T-helper 2 cell (primary cell): Measurements from ENCODE around the gene SLC27A1.
"Not testable (repeated sequence)": the region's sequence is repeated elsewhere in the genome, so short reads cannot be mapped to it uniquely, and the experiment has no call there.

Source experiments
- DNase-seq, 5 experiments: peaks; one replicate each; pipeline versions ENCODE4 v3.0.0 to v3.0.0-alpha.2; 2012 to 2022

SLC27A1 gene

DNA sequence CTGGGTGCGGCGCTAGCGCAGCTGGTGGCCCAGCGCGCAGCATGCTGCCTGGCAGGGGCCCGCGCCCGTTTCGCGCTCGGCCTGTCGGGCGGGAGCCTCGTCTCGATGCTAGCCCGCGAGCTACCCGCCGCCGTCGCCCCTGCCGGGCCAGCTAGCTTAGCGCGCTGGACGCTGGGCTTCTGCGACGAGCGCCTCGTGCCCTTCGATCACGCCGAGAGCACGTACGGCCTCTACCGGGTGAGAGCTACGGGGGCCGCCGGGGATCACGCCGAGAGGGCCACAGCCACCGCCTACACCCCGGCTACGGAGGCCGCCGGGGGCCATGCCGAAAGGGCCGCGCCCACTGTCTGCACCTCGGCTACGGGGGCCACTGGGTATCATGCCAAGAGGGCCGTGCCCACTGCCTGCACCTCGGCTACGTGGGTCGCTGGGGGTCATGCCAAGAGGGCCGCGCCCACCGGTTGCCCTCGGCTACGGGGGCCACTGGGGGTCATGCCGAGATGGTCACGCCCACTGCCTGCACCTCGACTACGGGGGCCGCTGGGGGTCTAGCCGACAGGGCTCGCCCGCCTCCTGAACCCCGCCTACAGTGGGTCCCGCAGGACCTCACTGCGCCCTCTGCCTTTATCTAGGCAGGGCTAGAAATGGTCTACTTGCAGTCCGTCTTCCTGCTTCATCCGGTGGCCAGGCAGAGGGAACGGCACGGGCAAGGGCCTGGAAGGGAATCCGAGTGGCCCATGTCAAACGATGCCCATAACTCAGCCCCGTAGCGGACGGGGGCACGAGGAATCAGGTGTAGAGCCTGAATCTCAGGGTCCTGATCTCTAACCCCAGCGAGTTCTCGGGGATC, 41.6 kb downstream of the SLC27A1 start:
- DNase-seq: peak; percentile 67 to 97 (median 81)

DNA sequence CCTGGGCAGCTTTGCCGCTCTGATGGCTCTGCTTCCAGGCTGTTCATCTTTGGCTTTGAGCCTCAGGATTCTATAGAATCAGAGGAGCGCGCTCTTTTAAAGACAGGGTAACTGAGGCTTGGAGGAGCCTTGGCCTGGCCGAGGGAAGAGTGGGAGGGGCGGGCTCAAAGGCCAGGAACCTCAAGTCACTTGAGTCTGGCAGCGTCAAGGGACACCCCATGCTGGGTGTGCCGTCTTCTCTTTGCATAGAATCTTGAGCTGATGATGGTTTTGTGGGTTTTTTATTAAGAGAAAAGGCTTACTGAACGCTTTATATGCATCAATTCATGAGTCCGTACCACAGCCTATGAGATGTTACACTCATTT, 42.2 kb downstream of the SLC27A1 start:
- DNase-seq: peak in 1 of 5 experiments; percentile 29

DNA sequence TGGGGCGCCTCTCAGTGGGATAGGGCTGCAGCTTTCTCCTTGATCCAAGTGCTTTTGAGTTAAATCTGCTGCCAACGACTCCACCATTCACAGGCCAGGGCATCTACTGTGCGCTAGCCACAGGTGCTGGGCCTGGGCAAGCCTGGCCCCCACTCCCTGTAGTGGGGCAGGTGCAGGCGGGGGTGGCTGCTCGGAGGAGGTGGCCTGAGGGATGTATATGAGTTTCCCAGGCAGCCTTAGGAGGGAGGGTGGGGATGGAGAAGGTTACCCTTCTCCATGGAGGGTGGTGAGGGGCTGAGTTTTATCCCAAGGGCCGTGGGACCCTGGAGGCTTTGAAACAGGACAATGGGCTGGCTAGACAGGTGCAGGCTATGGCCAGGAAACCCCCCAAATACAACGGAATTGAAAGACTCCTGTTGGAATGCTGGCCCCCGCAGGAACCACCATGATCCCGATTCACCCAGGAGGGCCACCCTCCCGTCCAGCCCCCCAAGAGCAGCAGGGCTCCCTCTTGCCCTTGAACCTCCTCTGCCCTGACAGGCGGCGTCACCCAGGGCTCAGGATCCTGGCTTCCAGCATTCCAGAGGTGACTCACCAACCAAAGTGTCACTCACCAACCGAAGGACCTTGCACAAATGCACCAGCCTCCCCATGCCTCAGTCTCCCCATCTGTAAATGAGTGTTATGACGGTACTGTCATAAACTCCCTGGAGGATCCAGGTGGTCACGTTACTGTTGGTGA, 45.3 kb downstream of the SLC27A1 start:
- DNase-seq: no peak

DNA sequence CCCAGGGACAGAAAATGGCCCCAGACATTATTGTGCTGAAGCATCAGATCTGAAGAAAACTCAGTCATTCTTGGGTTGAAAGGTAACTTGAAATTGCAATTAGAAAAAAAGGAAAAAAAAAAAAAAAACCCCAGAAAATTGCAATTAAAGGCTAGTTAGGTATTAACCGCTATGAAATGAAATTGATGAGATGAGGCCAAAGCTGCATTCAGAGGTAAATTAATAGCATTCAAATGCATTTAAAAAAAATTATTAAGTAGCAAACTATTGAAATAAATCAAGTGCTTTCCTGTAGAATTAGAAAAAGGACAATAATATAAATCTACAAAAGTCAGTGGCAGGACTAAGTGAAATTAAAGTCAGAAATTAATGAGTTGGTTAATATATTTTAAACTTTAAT, 47.6 kb downstream of the SLC27A1 start:
- peak in 1 of 5 experiments; percentile 27 for DNase-seq

DNA sequence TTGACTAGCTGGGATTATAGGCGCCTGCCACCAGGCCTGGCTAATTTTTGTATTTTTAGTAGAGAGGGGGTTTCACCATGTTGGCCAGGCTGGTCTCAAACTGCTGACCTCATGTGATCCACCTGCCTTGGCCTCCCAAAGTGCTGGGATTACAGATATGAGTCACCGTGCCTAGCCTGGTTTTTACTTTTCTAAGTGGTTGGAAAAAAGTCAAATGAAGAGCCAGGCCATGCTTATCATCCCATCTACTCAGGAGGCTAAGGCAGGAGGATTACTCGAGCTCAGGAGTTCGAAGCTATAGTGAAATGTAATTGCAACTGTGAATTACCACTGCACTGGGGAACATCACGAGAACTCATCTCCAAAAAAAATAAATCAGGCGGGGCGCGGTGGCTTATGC, 48.3 kb downstream of the SLC27A1 start:
- DNase-seq: not testable (repeated sequence)

DNA sequence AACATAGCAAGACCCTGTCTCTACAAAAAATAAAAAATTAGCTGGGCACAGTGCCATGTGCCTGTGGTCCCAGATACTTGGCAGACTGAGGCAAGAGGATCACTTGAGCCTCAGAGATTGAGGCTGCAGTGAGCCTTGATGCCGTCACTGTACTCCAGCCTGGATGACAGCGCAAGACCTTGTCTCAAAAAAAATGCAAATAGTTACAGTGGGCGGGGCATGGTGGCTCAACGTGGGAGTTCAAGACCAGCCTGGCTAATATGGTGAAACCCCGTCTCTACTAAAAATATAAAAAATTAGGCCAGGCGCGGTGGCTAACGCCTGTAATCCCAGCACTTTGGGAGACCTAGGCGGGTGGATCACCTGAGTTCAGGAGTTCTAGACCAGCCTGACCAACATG, 49.6 kb downstream of the SLC27A1 start:
- no peak for DNase-seq

DNA sequence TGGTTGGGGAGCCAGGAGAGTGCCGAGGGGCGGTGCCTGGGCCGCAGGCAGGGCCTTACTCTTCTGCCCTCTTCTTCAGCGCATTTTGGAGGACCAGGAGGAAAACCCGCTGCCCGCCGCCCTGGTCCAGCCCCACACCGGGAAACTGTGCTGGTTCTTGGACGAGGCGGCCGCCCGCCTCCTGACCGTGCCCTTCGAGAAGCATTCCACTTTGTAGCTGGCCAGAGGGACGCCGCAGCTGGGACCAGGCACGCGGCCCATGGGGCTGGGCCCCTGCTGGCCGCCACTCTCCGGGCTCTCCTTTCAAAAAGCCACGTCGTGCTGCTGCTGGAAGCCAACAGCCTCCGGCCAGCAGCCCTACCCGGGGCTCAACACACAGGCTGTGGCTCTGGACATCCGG, 50.5 kb downstream of the SLC27A1 start:
- no peak for DNase-seq

DNA sequence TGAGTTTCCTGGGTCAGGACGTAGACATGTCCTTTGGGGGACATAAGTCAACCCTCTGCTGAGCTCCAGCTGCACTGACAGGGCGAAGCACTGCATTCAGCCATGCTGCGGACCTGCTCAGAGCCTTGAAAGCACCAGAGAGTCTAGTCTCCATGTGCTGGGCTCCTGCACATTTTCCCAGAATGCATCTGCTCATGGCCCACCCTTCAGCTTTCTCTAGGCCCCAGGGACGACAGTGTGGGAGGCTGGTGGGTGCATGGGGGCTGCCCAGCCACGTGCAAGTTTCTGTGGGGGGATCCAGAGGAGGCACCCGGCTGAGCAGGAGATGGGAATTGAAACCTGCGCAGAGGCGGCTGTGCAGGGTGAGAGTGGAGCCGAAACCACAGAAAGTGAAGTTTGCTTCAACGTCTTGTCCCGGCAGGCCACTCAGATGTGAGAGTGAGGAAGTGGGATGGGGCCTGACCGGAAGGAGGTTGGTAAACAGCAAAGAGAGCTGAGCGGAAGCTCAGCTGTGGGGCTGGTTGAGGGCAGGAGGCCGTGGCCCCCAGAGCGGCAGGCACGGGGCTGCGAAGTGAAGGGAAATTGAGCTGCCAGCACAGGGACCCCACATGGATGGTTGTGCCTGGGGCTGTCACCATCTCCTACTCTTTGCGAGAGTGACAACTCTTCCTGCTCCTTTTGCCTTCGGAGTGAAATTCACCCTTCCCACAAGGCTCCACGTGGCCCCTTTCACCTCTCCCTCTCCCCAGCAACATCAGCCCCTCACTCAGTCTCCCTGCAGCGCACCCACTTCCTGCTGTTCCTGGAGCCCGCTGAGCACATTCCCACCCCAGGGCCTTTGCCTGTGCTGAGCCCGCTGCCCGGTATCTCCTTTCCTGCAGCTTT, 52.9 kb downstream of the SLC27A1 start:
- peak in 2 of 5 experiments; percentile 30 to 91 for DNase-seq

DNA sequence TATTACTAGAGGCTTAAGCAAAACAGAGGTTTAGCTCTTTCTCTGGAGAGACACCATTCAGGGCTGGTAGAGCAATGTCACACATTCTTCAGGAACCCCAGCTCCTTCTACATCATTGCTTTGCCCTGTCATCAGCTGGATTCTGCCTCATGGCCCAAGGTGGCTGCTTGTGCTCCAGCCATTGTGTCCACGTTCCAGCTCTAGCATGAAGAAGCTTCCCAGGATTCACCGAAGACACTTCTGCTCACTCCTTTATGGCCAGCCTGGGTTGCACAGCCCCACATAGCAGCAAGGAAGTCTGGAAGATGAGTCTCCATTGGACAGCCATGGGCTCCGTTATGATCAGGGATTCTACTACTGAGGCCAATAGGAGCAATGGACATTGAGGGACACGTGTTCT, 54.3 kb downstream of the SLC27A1 start:
- DNase-seq: no peak

DNA sequence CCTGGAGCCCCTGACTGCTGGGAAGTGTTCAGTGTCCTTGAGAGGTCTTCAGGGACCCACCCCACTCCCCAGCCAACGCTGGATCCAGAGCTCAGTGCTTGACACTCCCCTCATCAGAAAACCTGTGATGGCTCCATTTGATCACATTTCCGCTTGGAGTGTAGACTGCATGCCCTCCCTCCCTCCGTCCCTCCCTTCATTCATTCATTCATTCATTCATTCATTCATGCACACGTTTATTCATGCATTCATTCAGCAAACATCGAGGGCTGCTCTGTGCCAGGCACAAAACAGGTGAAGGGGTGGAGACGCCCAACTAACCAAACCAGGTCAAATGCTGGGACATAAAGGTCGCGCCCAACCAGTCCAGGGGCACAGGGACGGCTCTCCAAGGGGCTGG, 54.8 kb downstream of the SLC27A1 start:
- no peak for DNase-seq

DNA sequence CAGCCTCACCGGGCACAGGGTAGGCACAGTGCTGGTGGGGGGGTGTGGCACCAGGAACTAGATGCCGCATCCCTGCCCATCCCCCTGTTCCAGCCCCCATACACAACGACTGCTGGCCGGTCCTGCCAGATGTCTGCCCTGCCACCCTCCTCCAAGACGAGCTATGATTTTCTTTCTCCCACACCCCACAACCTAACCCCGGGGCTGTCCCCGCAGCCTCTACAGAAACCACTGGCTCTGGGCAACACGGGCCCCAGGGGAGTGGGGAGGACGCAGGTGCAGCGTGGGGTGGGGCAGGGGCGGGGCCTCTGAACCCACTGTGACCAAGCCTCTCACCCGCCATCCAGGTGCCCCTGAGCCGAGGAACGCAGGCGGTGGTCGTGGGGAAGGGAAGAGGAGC, 56.6 kb downstream of the SLC27A1 start:
- DNase-seq: no peak

DNA sequence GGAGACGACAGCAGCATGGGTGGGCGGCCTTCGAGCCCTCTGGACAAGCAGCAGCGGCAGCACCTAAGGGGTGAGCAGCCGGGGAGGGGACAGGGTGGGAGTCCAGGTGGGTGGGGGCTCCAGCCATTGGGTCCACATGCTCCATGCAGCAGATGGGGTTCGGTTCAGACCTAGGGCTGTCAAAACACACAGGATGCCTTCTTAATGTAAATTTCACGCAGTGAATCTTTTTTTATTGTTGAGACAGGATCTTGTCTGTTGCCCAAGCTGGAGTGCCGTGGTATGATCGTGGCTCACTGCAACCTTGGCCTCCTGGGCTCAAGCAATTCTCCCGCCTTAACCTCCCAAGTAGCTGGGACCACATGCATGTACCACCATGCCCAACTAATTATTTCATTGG, 57.0 kb downstream of the SLC27A1 start:
- DNase-seq: no peak

DNA sequence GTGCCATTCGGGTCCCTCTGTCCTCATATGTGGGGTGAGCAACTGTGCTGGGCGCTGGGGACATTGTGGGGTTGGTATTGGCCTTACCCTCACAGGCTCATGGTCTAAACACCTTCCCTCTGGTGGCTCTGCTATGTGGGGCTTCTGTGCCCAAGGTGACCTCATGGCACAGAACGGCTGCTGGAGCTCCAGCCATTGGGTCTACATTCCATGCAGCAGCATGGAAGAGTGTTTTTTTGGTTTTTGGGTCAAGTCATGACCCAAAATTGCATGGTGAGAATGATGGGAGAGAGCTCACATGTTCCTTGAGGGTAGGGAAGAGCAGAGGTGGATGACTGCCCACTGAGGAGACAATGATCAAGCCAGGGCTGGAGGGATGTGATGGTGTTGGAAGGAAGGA, 58.3 kb downstream of the SLC27A1 start:
- DNase-seq: no peak

DNA sequence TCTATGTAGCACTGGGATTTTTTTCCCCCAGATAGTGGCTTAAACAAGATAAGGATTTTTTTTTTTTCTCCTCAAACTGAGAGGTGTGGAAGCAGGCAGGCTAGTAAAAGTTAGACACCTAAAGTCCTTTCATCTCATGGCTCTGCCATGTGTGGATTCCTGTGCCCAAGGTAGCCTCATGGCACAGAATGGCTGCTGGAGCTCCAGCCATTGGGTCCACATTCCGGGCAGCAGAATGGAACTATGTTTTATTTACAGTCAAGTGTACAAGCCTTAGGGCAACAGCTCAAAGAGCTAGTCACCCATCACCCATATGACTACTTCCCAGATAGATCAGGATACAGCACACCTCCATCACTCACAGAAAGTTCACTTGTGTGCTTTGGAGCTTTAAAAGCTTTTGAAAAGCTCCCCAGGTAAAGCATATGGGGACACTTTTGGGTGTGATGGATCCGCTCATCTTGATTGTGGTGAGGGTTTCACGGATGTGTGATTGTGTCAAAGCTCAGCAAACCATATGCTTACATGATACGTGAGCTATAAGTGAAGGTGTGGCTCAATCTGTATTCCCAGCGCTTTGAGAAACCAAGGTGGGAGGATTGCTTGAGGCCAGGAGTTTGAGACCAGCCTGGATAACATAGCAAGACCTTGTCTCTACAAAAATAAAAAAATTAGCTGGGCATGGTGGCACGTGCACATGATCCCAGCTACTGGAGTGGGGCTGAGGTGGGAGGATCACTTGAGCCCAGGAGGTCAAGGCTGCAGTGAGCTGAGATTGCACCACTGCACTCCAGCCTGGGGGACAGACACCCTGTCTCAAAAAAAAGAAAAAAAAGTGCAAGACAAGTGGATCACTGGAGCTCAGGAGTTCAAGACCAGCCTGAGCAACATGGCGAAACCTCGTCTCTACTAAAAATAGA, 59.2 kb downstream of the SLC27A1 start:
- DNase-seq: no peak

DNA sequence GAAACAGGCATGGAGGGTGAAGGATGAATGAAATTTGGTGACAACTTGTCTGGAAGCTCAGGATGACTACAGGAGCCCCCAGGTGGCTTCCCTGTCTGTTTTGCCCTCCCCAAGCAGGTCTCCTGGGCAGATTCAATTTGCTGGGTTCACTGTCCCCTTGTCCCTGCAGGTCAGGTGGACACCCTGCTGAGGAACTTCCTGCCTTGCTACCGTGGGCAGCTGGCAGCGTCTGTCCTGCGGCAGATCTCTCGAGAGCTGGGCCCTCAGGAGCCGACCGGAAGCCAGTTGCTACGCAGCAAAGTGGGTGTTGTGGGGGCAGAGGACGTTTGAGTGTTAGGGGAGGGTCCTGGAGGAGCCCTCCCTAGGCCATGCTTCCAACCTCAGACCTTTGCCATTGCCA, 60.3 kb downstream of the SLC27A1 start:
- DNase-seq: no peak

DNA sequence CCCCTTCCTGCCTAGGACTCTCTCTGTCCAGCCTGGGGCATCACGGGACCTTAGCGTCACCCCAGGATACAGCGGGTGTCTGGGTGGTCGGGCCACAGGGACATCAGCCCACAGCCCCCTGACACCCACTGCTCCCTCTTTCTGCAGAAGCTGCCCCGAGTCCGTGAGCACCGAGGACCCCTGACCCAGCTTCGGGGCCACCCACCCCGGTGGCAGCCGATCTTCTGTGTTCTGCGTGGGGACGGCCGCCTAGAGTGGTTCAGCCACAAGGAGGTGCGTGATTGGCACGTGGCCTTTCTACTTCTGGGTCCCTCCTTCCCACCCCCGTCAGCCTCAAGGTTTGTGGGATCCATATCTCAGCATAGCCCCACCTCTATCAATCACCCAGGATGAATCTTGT, 61.8 kb downstream of the SLC27A1 start:
- DNase-seq: no peak

DNA sequence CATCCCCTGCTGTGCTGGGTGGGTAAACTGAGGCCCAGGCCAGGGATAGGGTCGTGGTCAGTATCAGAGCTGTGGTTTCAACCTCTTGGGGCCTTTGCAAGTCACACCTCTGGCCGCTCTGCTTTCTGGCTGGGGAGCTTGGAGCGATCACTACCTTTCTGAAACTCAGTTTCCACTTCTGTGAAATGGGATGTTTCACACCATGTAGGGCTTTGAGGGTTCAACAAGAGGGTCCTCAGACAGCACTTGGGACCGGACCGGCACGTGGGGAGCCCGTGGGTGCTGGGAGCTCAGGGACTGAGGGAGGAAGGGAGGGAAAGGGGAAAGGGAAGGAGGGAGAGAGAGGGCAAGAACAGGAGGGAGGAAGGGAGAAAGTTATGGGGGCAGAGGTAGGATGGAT, 62.2 kb downstream of the SLC27A1 start:
- no peak for DNase-seq

DNA sequence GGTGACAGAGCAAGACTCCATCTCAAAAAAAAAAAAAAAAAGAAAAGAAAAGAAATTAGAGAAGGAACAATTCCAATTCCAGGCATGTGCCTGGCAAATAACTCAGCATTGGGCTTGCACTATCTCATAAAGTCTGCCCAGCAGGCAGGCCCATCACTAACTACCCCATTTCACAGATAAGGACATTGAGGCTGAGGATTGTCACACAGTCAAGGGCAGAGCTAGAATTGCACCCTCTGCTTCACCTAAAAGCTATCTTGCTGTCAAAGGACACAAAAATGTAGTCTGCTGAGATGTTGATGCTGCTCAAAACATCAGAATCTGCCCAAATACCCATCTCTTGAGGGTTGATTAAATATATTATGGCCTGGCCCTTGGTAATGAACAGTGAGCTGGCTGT, 64.4 kb downstream of the SLC27A1 start:
- DNase-seq: no peak

DNA sequence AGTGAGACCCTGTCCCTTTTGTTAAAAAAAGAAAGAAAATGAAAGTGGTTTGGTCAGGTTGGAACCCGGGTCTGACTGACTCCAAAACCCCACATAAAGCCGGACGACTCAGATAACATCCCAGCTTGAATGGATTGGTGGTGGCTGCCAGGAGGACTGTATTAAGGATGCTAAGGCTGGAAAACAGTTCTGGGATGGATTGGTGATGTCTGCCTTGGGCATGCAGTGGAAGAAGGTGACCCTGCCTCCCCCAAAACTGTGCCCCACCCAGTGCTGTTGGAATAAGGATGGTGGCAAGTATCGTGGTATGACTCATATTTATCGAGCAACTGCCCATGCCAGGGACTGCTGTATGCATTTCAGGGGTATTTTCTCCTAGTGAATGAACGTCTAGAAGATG, 66.6 kb downstream of the SLC27A1 start:
- DNase-seq: no peak

DNA sequence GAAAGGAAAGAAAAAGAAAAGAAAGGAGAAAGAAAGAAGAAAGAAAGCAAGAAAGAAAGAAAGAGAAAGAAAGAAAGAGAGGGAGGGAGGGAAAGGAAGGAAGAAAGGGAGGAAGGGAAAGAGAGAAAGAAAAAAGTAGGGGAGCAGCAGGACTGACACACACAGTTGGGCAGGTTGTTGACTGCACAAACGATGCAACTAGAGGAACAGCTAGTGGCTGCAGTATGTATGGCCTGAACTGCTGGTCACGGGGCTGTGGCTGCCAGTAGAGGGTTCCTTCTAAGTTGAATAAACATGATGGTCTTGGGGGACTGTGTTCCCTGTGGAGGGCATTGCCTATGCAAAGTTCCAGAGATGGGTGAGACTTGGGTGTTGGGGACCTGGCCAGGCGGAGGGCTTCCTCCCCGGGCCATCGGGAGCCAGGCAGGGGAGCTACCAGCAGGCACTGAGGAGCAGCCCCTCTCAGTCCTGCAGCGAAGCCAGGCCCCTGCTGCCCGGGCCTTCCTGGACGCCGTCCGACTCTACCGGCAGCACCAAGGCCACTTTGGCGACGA, 68.4 kb downstream of the SLC27A1 start:
- DNase-seq: no peak

DNA sequence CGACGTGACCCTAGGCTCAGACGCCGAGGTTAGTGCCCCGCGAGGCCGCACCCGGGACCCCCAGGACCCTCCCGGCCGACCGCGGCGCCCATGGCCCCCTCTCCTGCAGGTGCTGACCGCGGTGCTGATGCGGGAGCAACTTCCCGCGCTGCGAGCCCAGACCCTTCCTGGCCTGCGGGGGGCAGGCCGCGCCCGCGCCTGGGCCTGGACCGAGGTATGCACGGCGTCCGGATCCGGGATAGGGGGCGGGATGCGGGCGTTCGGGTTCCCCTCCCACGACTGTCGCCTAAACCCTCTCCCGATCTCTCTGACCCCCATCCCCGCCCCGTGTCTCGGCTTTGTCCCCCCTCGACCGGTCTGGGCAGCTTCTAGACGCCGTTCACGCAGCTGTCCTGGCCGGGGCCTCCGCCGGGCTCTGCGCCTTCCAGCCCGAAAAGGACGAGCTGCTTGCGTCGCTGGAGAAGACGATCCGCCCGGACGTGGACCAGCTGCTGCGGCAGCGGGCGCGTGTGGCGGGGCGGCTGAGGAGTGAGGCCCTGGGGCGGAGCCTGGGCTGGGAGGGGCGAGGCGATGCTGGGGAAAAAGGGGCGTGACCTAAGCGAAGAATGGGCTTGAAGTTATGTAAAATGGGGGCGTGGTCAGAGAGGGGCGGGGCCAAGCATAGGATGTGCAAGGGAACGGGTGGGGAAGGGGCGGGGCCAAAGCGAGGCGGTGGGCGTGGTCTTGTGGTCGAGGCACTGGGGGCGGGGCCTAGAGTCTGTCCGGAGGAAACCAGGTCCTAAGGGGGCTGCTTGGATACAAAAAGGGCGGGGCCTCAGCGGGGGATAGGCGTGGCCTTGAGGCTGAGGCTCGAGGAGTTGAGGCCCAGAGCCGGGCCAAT, 69.2 kb downstream of the SLC27A1 start:
- DNase-seq: peak; percentile 95 to 98 (median 95)
